ENCODE data around the gene CALD1. TPM values are rescaled to one million over a fixed set of nuclear protein-coding genes. Genes with fewer than 3 reads are reported as not detected.

The CALD1 gene
- total RNA-seq, 1 experiment from 2014 or later, result 107 TPM

DNA sequence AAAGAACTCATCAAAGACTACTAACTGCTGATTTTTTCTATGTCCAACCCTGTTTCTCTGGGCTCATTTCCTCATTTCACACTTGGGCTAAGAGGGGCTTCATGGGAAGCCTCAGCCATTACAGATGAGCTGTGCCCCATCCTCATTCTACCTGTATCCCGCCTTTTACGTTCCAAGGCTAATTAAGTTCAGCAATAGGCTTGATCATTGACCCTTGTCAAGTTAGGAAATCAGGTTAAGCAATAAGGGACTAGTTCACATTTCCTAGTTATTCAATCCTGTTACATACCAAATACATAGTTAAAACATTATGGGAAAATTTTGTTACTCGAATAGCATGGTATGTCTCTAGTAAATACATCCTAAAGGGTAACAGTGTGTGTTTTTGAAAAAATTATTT is 177.6 kb downstream of the CALD1 start:
- WGBS (ENCODE audit: extremely low coverage, insufficient read length, low lambda C conversion rate), result no CpG with 5 or more reads among the region's 3 CpGs
- Histone ChIP-seq H3K79me2 (ENCODE audit: insufficient read depth, low read length) (no peaks in the 10 kb centered on the region), H2BK5ac (ENCODE audit: insufficient read length, low read length) (no peak overlapping the region), H2BK15ac (ENCODE audit: low read depth, low read length) (no peak overlapping the region), H3T11ph (ENCODE audit: low read length) (no peak overlapping the region), H4K5ac (ENCODE audit: insufficient read length, low read depth, low read length) (no peak overlapping the region), H3K56ac (ENCODE audit: insufficient read length, low read depth, low read length) (no peak overlapping the region), H3K9me3 (ENCODE audit: control insufficient read depth, low read depth, low read length) (no peaks in the 10 kb centered on the region), H2BK120ac (ENCODE audit: low read depth, low read length, poor library complexity, severe bottlenecking) (no peak overlapping the region), H3K23me2 (ENCODE audit: insufficient read length, low read depth, low read length, poor library complexity, severe bottlenecking) (no peaks in the 10 kb centered on the region), H4K20me1 (ENCODE audit: control insufficient read depth, insufficient read depth, insufficient read length) (no peaks in the 10 kb centered on the region), H3K23ac (ENCODE audit: insufficient read length, low read depth, low read length) (no peak overlapping the region), H3K9ac (ENCODE audit: extremely low read depth, insufficient read length, low read length) (no peak overlapping the region), H3K14ac (ENCODE audit: insufficient read depth, low read length) (no peak overlapping the region), H3K4me2 (ENCODE audit: insufficient read depth, insufficient read length, low read length) (no peak overlapping the region), H3K18ac (ENCODE audit: insufficient read length, low read depth, low read length) (no peak overlapping the region), H2AK5ac (ENCODE audit: insufficient read length, low read length) (no peak overlapping the region), H3K27me3 (ENCODE audit: insufficient read depth, low read length) (no peaks in the 10 kb centered on the region), H3K27ac (ENCODE audit: insufficient read length, low read depth, low read length) (no peak overlapping the region), H4K8ac (replicated peaks; ENCODE audit: insufficient read length, low read depth, low read length) (no peak overlapping the region), H4K91ac (ENCODE audit: insufficient read length, low read depth, low read length) (no peak overlapping the region), H3K79me1 (ENCODE audit: insufficient read depth, low read depth, low read length, poor library complexity, severe bottlenecking) (no peaks in the 10 kb centered on the region), H3K4ac (ENCODE audit: low read depth, low read length) (no peak overlapping the region), H2BK20ac (ENCODE audit: low read depth, low read length, poor library complexity, severe bottlenecking) (no peak overlapping the region), H3K4me1 (ENCODE audit: insufficient read depth, low read length) (no peaks in the 10 kb centered on the region), H2BK12ac (ENCODE audit: insufficient read length, low read depth, low read length) (no peak overlapping the region), H2AFZ (ENCODE audit: low read length) (no peak overlapping the region)
- H3K9me3 Mint-ChIP-seq, result no peaks in the 10 kb centered on the region; a peak in 1 of 5 replicates
- H3K4me1 Mint-ChIP-seq, result no peaks in the 10 kb centered on the region
- DNase-seq, result no peak
- peak overlapping the region in 1 of 3 experiments; percentile 70; a peak in 1 of 7 replicates for H3K27ac Mint-ChIP-seq
- H3K4me3 Mint-ChIP-seq, result no peak overlapping the region
- peaks cover 21 to 77% (median 55%) of the 10 kb centered on the region in 3 experiments; a peak in 6 of 7 replicates for H3K36me3 Mint-ChIP-seq (ENCODE audit: insufficient read depth in 1 of 3, low read depth in 3 of 3)
- TF ChIP-seq, protein P1, sequence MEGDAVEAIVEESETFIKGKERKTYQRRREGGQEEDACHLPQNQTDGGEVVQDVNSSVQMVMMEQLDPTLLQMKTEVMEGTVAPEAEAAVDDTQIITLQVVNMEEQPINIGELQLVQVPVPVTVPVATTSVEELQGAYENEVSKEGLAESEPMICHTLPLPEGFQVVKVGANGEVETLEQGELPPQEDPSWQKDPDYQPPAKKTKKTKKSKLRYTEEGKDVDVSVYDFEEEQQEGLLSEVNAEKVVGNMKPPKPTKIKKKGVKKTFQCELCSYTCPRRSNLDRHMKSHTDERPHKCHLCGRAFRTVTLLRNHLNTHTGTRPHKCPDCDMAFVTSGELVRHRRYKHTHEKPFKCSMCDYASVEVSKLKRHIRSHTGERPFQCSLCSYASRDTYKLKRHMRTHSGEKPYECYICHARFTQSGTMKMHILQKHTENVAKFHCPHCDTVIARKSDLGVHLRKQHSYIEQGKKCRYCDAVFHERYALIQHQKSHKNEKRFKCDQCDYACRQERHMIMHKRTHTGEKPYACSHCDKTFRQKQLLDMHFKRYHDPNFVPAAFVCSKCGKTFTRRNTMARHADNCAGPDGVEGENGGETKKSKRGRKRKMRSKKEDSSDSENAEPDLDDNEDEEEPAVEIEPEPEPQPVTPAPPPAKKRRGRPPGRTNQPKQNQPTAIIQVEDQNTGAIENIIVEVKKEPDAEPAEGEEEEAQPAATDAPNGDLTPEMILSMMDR (conservative IDR thresholded peaks at IDR 0.05), result no peak
- H3K27me3 Mint-ChIP-seq (ENCODE audit: low read depth), result no peaks in the 10 kb centered on the region

Data from H9 (cell line).